Retinal pigment epithelial cell (primary cell): Measurements from ENCODE around the gene CORO1C.
"Not testable (repeated sequence)": the region's sequence is repeated elsewhere in the genome, so short reads cannot be mapped to it uniquely, and the experiment has no call there.

Source experiments
- DNase-seq: peaks from one replicate; pipeline ENCODE4 v3.0.0-alpha.2; 2010; ENCODE audit warnings: low read depth
- H3K4me3 ChIP-seq: 2 replicates; pipeline ENCODE4 v1.5.1; 2011; ENCODE audit warnings: mild to moderate bottlenecking, low read length, control low read depth, moderate library complexity
- TF ChIP-seq, protein P1 (sequence below): conservative IDR thresholded peaks from 2 replicates; pipeline ENCODE4 v1.5.1; 2011; ENCODE audit warnings: low read depth, low read length, control low read depth, inconsistent platforms

CORO1C gene

DNA sequence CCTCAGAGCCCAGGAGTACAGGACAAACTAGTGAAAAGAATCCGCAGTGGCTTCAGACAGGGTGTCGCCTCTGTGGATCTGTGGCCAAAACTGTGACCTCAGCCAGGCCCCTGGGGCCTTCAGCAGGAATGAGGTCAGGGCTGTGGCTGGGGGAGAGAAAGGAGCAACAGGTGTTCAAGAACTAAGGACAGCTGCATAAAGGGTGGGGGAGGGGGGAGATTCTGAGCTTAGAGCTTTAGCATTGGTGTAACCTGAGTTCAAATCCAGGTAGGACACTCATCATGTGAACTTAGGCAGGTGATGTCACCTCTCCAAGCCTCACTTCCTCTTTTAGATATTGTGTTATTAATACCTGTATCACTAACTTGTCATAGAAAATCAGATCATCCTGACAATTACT is 40.9 kb upstream of the CORO1C start:
- no peak overlapping the region for H3K4me3 ChIP-seq
- TF ChIP-seq, protein P1, sequence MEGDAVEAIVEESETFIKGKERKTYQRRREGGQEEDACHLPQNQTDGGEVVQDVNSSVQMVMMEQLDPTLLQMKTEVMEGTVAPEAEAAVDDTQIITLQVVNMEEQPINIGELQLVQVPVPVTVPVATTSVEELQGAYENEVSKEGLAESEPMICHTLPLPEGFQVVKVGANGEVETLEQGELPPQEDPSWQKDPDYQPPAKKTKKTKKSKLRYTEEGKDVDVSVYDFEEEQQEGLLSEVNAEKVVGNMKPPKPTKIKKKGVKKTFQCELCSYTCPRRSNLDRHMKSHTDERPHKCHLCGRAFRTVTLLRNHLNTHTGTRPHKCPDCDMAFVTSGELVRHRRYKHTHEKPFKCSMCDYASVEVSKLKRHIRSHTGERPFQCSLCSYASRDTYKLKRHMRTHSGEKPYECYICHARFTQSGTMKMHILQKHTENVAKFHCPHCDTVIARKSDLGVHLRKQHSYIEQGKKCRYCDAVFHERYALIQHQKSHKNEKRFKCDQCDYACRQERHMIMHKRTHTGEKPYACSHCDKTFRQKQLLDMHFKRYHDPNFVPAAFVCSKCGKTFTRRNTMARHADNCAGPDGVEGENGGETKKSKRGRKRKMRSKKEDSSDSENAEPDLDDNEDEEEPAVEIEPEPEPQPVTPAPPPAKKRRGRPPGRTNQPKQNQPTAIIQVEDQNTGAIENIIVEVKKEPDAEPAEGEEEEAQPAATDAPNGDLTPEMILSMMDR: no peak
- no peak for DNase-seq

DNA sequence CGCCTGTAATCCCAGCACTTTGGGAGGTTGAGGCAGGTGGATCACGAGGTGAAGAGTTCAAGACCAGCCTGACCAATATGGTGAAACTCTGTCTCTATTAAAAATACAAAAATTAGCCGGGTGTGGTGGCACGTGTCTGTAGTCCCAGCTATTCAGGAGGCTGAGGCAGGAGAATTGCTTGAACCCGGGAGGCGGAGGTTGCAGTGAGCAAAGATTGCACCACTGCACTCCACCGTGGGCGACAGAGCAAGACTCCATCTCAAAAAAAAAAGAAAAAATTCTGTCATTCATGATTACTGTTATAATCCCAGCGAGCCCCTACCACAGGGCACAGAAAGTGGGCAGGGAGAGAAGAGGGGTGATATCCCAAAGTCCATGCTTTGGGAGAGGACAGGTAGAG is 40.5 kb upstream of the CORO1C start:
- DNase-seq, H3K4me3 ChIP-seq: not testable (repeated sequence)

DNA sequence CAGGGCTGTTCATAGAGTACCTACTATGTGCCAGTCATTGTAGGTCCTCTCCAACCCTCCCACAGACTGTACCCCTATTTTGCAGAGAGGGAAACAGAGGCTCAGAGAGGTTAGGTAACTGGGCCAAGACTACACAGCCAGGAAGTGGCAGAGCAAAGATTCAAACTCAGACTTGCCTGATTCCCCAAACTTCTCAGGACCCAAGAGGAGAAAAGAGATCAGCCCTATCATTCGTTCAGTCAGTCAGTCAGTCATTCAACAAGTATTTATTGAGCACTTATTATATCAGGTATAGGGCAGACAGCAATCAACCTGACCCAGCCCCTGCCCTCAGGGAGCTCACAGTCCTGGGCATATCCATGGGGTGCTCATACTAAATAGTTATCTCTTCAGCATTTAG is 39.6 kb upstream of the CORO1C start:
- TF ChIP-seq, protein P1: no peak
- DNase-seq: no peak
- no peak overlapping the region for H3K4me3 ChIP-seq

DNA sequence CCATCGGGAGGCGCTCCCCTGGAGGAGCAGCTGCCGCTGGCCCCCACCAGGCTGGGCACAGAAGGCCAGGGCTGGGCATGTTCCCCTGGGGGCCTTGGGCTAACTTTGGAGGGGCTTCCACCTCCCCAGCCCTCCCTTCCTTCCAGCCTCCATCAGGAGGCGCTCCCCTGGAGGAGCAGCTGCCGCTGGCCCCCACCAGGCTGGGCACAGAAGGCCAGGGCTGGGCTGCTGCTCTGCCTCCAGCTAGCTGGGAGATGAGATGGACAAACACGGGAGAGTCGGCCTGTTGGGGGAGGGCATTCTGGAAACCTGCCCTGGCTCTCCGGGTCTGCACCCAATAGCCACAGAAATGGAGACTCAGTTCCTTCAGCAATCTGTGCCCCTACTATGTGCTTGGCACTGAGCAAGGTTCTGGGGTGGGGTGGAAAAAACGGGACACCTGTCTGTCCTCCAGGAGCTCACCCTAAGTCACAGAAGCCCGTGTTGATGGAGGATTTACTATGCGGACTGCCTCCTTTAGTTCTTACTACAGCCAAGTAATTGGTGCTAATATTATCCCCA is 39.0 kb upstream of the CORO1C start:
- no peak for DNase-seq
- TF ChIP-seq, protein P1: no peak
- no peak overlapping the region for H3K4me3 ChIP-seq

DNA sequence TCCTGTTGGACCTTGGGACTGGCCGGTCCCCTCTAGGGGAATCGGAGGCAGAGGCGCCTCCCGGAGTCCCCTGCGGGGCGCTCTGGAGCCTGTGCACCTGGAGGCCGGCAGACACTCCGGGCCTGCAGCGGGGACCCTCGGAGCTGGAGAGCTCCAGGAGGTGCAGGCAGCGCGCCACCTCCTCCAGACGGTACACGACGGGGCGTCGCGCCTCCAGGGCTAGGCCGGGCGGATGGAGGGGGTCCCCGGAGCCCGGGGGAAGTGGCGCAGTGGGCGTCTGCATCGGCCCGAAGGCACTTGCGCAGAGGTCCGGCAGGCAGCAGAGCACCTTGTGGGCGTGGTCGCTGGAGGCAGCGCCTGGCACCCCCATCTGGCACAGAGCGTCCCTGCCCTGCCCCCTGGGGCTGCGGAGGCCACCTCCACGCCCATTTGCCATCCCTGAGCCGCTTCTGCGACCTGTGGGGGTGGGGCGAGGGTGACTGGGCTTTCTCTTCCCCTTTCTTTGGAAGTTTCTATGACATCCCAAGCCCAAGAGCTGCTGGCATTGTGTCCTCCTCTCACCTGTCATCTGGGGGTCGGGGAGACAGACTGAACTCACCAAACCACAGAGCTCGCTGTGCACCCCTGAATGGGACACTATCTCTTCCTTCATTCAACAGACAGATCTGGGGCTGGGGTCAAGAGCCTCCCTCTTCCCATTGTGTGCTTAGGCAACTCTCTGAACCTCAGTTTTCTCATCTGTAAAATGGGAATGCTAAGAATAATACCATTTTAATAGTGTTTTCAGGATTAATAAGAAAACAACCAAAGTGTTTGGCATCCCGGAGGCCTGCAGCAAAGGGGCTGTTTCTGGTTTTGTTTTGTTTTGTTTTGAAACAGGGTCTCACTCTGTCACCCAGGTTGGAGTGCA is 37.5 kb upstream of the CORO1C start:
- TF ChIP-seq, protein P1: peak; percentile 24
- DNase-seq: no peak
- peak overlapping the region; percentile 42 for H3K4me3 ChIP-seq

DNA sequence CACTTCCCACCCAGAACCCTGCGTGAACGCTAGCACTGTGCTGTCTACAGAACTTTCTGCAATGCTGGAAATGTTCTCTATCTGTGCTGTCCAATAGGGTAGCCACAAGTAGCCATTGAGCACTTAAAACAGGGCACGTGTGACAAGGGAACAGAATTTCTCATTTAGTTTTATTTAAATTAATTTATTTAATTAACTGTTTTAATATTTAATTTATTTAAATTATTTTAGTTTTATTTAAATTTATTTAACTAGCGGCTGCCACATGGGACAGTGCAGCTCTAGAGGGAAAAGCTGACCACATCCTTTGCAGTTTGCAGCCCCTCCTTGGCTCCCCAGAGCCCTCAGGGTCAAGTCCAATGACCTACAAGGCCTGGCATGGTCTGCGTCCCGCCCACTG is 35.0 kb upstream of the CORO1C start:
- TF ChIP-seq, protein P1: no peak
- H3K4me3 ChIP-seq: no peak overlapping the region
- DNase-seq: no peak

DNA sequence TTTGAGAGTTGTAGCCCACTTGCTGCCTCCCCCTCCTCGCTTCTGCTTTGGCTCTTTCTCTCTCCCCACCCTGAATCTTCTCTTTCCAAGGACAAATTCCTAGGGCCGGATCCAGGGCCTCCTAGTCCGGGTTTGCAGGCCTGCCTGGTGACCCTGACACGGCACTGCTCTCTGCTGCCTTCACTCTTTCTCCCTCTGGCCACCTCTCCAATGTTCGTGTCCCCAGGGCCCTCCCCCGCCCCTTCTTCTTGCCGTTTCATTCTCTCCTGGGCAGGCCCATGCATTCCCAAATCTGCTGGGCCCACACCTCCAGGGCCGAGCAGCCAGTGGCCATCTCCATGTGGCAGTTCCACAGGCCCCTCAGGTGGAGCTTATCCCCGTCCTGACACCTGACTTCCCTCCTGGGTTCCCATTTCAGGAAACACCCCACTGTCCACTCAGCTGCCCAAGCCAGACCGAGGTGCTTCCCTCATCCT is 34.0 kb upstream of the CORO1C start:
- no peak for DNase-seq
- H3K4me3 ChIP-seq: no peak overlapping the region
- TF ChIP-seq, protein P1: no peak
